HepG2 (cell line): ENCODE measurements around the gene NBR1. TPM values are rescaled to one million over a fixed set of nuclear protein-coding genes. Genes with fewer than 3 reads are reported as not detected.
A peak's percentile ranks its signal among the peaks of the same experiment; 100 is the strongest.

Experiments
- DMTF1 ChIP-seq: sonication (generic); formaldehyde crosslinking; IDR thresholded peaks from 2 replicates; pipeline ENCODE4 v1.4.0; 2020; ENCODE audit warnings: mild to moderate bottlenecking, missing genetic modification reagents
- EZH2 ChIP-seq: conservative IDR thresholded peaks from 2 replicates; pipeline ENCODE4 v1.6.1; 2012; ENCODE audit warnings: mild to moderate bottlenecking, low read depth, low read length, moderate library complexity
- GATAD2A ChIP-seq: IDR thresholded peaks from 2 replicates; pipeline ENCODE4 v1.6.1; 2016
- GTF2F1 ChIP-seq: fragments of 150-350 bp; IDR thresholded peaks from 2 replicates; pipeline ENCODE4 v1.6.1; 2014; ENCODE audit warnings: low read length
- HNF4A ChIP-seq: sonication (generic); formaldehyde crosslinking; IDR thresholded peaks from 2 replicates; pipeline ENCODE4 v1.4.0; 2020; ENCODE audit warnings: missing genetic modification reagents
- KDM2A ChIP-seq: sonication (generic); formaldehyde crosslinking; IDR thresholded peaks from 2 replicates; pipeline ENCODE4 v1.4.0; 2020; ENCODE audit warnings: low read depth, missing genetic modification reagents, borderline replicate concordance
- MED13 ChIP-seq: sonication (generic); formaldehyde crosslinking; IDR thresholded peaks from 2 replicates; pipeline ENCODE4 v1.5.0; 2020; ENCODE audit warnings: missing genetic modification reagents
- REPIN1 ChIP-seq: sonication (generic); formaldehyde crosslinking; IDR thresholded peaks from 2 replicates; pipeline ENCODE4 v1.8.0; 2022; ENCODE audit warnings: missing genetic modification reagents, low read depth, mild to moderate bottlenecking, borderline replicate concordance
- TCF7L2 ChIP-seq: IDR thresholded peaks from 2 replicates; pipeline ENCODE4 v1.6.1; 2011; ENCODE audit warnings: mild to moderate bottlenecking, low read depth, low read length, moderate library complexity
- ZHX2 ChIP-seq, 2 experiments: sonication (generic) in 1 of 2; formaldehyde crosslinking in 1 of 2; IDR thresholded peaks; 2 replicates each; pipeline versions ENCODE4 v1.6.1 to v1.9.0; 2014 to 2022; ENCODE audit warnings: antibody characterized with exemption in 1 of 2, borderline replicate concordance in 1 of 2, inconsistent platforms in 1 of 2, low read depth in 1 of 2, missing genetic modification reagents in 1 of 2
- ZNF337 ChIP-seq: sonication (generic); formaldehyde crosslinking; IDR thresholded peaks from 2 replicates; pipeline ENCODE4 v1.5.1; 2020; ENCODE audit warnings: missing genetic modification reagents, low read depth, mild to moderate bottlenecking, borderline replicate concordance
- ZNF382 ChIP-seq: sonication (generic); formaldehyde crosslinking; IDR thresholded peaks from 2 replicates; pipeline ENCODE4 v1.5.0; 2020; ENCODE audit warnings: missing genetic modification reagents, mild to moderate bottlenecking, borderline replicate concordance
- ZNF484 ChIP-seq: sonication (generic); formaldehyde crosslinking; IDR thresholded peaks from 2 replicates; pipeline ENCODE4 v1.5.1; 2020; ENCODE audit warnings: mild to moderate bottlenecking, low read depth, missing genetic modification reagents, borderline replicate concordance
- ZZZ3 ChIP-seq: sonication (generic); formaldehyde crosslinking; IDR thresholded peaks from 2 replicates; pipeline ENCODE4 v1.4.0; 2020; ENCODE audit warnings: missing genetic modification reagents, mild to moderate bottlenecking, borderline replicate concordance
- polyA plus RNA-seq, 8 experiments: library from polyadenylated mRNA; depleted of rRNA in 3 of 8; stranded (reverse) in 7 of 8; unstranded in 1 of 8; fragments of >200 nt; fragmentation: Illumina TruSeq in 4 of 8; extraction: Trizol in 4 of 8; gene quantifications; 2 replicates each; pipeline versions ENCODE4 v1.2.1 to v1.2.3, GENCODE V29; 2011 to 2016; ENCODE audit warnings: low read depth in 4 of 8, missing spikeins in 1 of 8, mixed read lengths in 1 of 8; ENCODE audit not compliant: insufficient read depth in 1 of 8
- total RNA-seq, 5 experiments: library from RNA; depleted of rRNA; stranded (reverse); fragments of >200 nt; fragmentation: Illumina TruSeq; extraction: Trizol; gene quantifications; 2 replicates each; pipeline ENCODE4 v1.2.3, GENCODE V29; 2016; ENCODE audit warnings: low read depth in 1 of 5
- TF ChIP-seq, protein P1 (sequence below): sonication (generic); formaldehyde crosslinking; IDR thresholded peaks from 2 replicates; pipeline ENCODE4 v1.5.0; 2020; ENCODE audit warnings: mild to moderate bottlenecking, missing genetic modification reagents, moderate library complexity
- TF ChIP-seq, protein P2 (sequence below): sonication (generic); formaldehyde crosslinking; IDR thresholded peaks from 2 replicates; pipeline ENCODE4 v1.9.0; 2021; ENCODE audit warnings: missing genetic modification reagents, mild to moderate bottlenecking, borderline replicate concordance
- TF ChIP-seq, protein P3 (sequence below): sonication (generic); formaldehyde crosslinking; IDR thresholded peaks from 2 replicates; pipeline ENCODE4 v1.5.0; 2020; ENCODE audit warnings: missing genetic modification reagents, mild to moderate bottlenecking, borderline replicate concordance

The NBR1 gene
- total and polyA plus RNA-seq, 2 of the 13 experiments (the other 11 are each of a cell fraction or from before 2014, with no cell fraction given), result 51.7 to 121 TPM

DNA sequence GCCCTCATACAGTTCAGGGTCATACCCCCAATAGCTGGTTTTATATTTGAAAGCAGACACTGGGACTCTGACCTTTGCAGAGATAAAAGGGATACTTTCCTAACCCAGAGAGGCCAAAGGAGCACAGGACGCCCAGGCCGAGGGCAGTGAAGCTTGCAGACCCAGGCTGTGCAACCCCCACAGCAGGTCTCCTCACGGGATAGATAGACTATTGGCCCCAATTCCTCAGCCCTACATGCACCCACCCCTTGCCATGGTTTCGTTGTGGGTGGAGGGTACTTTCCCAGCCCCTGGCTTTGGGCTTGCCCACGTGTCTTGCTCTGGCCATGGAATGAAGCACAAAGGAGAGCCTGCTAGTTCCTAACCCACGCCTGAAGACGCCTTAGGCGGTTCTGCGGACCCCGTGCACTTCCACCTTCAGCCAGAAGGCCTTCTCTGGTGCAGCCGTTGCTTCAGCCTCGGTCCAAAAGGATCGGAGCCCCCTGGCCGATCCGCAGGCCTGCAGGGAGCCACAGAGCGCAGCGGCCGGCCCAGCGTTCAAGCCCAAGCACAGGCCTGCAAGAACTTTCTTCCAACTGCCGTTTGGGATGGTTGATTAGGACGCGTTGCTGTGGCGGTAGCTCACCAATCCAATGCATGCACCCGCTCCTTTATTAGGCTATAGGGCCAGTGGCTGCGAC lies 36.1 kb upstream of the NBR1 start (continued):
- TF ChIP-seq REPIN1 (CRISPR knock-in tag) (no peak; the same call in none of the 2 replicates), TCF7L2 (no peak), ZZZ3 (no peak), KDM2A (CRISPR knock-in tag) (no peak), ZNF484 (CRISPR knock-in tag) (no peak), DMTF1 (CRISPR knock-in tag) (no peak), GATAD2A (CRISPR knock-in tag) (peak; percentile 80), ZHX2 (IDR thresholded peaks at IDR 0.05; ENCODE audit: low read depth) (no peak), ZHX2 (CRISPR knock-in tag; IDR thresholded peaks at IDR 0.05; ENCODE audit: borderline replicate concordance) (no peak), ZNF382 (CRISPR knock-in tag) (no peak), HNF4A (CRISPR knock-in tag) (peak; percentile 95), GTF2F1 (no peak), EZH2 (no peak), MED13 (no peak), ZNF337 (no peak)
- TF ChIP-seq, protein P1, sequence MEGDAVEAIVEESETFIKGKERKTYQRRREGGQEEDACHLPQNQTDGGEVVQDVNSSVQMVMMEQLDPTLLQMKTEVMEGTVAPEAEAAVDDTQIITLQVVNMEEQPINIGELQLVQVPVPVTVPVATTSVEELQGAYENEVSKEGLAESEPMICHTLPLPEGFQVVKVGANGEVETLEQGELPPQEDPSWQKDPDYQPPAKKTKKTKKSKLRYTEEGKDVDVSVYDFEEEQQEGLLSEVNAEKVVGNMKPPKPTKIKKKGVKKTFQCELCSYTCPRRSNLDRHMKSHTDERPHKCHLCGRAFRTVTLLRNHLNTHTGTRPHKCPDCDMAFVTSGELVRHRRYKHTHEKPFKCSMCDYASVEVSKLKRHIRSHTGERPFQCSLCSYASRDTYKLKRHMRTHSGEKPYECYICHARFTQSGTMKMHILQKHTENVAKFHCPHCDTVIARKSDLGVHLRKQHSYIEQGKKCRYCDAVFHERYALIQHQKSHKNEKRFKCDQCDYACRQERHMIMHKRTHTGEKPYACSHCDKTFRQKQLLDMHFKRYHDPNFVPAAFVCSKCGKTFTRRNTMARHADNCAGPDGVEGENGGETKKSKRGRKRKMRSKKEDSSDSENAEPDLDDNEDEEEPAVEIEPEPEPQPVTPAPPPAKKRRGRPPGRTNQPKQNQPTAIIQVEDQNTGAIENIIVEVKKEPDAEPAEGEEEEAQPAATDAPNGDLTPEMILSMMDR (CRISPR knock-in tag), result no peak
- TF ChIP-seq, protein P2, sequence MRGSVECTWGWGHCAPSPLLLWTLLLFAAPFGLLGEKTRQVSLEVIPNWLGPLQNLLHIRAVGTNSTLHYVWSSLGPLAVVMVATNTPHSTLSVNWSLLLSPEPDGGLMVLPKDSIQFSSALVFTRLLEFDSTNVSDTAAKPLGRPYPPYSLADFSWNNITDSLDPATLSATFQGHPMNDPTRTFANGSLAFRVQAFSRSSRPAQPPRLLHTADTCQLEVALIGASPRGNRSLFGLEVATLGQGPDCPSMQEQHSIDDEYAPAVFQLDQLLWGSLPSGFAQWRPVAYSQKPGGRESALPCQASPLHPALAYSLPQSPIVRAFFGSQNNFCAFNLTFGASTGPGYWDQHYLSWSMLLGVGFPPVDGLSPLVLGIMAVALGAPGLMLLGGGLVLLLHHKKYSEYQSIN (CRISPR knock-in tag), result no peak
- TF ChIP-seq, protein P3, sequence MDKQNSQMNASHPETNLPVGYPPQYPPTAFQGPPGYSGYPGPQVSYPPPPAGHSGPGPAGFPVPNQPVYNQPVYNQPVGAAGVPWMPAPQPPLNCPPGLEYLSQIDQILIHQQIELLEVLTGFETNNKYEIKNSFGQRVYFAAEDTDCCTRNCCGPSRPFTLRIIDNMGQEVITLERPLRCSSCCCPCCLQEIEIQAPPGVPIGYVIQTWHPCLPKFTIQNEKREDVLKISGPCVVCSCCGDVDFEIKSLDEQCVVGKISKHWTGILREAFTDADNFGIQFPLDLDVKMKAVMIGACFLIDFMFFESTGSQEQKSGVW, result no peak
